HEK293 (cell line): ENCODE data around the gene LGALS1.
A peak's percentile ranks its signal among the peaks of the same experiment; 100 is the strongest.

Source experiments
- AEBP2 ChIP-seq: fragments of 450-650 bp; formaldehyde crosslinking; IDR thresholded peaks from 2 replicates; pipeline ENCODE4 v1.5.1; 2016; ENCODE audit warnings: missing biosample characterization, missing genetic modification characterization, borderline replicate concordance
- GLIS2 ChIP-seq: fragments of 450-650 bp; formaldehyde crosslinking; IDR thresholded peaks from 2 replicates; pipeline ENCODE4 v1.5.1; 2016; ENCODE audit warnings: missing biosample characterization, missing genetic modification characterization
- MEIS1 ChIP-seq: sonication (generic); formaldehyde crosslinking; IDR thresholded peaks from 2 replicates; pipeline ENCODE4 v1.8.1; 2022; ENCODE audit warnings: missing genetic modification reagents, mild to moderate bottlenecking, borderline replicate concordance
- PRDM4 ChIP-seq: fragments of 450-650 bp; formaldehyde crosslinking; IDR thresholded peaks from 2 replicates; pipeline ENCODE4 v1.5.1; 2017; ENCODE audit warnings: missing biosample characterization, missing genetic modification characterization
- SCRT1 ChIP-seq: fragments of 450-650 bp; formaldehyde crosslinking; IDR thresholded peaks from 2 replicates; pipeline ENCODE4 v1.5.1; 2016; ENCODE audit warnings: missing biosample characterization, missing genetic modification characterization, borderline replicate concordance
- WT1 ChIP-seq: fragments of 450-650 bp; formaldehyde crosslinking; IDR thresholded peaks from 2 replicates; pipeline ENCODE4 v1.5.1; 2016; ENCODE audit warnings: missing biosample characterization, missing genetic modification characterization
- ZBTB21 ChIP-seq: fragments of 450-650 bp; formaldehyde crosslinking; IDR thresholded peaks from 2 replicates; pipeline ENCODE4 v1.5.1; 2017; ENCODE audit warnings: missing biosample characterization, missing genetic modification characterization
- ZEB2 ChIP-seq: fragments of 450-650 bp; formaldehyde crosslinking; IDR thresholded peaks from 2 replicates; pipeline ENCODE4 v1.5.1; 2016; ENCODE audit warnings: missing biosample characterization, missing genetic modification characterization
- ZFHX2 ChIP-seq: fragments of 450-650 bp; formaldehyde crosslinking; conservative IDR thresholded peaks from 2 replicates; pipeline ENCODE4 v1.5.1; 2016; ENCODE audit warnings: missing biosample characterization, missing genetic modification characterization
- ZFP41 ChIP-seq: fragments of 450-650 bp; formaldehyde crosslinking; IDR thresholded peaks from 2 replicates; pipeline ENCODE4 v1.5.1; 2016; ENCODE audit warnings: missing biosample characterization, missing genetic modification characterization, borderline replicate concordance
- ZIC2 ChIP-seq: fragments of 450-650 bp; formaldehyde crosslinking; IDR thresholded peaks from 2 replicates; pipeline ENCODE4 v1.5.1; 2016; ENCODE audit warnings: missing biosample characterization, missing genetic modification characterization
- ZNF155 ChIP-seq: fragments of 450-650 bp; formaldehyde crosslinking; IDR thresholded peaks from 2 replicates; pipeline ENCODE4 v1.5.1; 2016; ENCODE audit warnings: missing biosample characterization, missing genetic modification characterization
- ZNF202 ChIP-seq: fragments of 450-650 bp; formaldehyde crosslinking; IDR thresholded peaks from 2 replicates; pipeline ENCODE4 v1.5.1; 2016; ENCODE audit warnings: missing biosample characterization, missing genetic modification characterization, borderline replicate concordance
- ZNF211 ChIP-seq: fragments of 450-650 bp; formaldehyde crosslinking; IDR thresholded peaks from 2 replicates; pipeline ENCODE4 v1.5.1; 2016; ENCODE audit warnings: low read depth, missing biosample characterization, missing genetic modification characterization
- ZNF223 ChIP-seq: fragments of 450-650 bp; formaldehyde crosslinking; IDR thresholded peaks from 2 replicates; pipeline ENCODE4 v1.5.1; 2016; ENCODE audit warnings: missing biosample characterization, missing genetic modification characterization
- ZNF362 ChIP-seq: fragments of 450-650 bp; formaldehyde crosslinking; IDR thresholded peaks from 2 replicates; pipeline ENCODE4 v1.5.1; 2016; ENCODE audit warnings: missing biosample characterization, missing genetic modification characterization
- ZNF518A ChIP-seq: fragments of 450-650 bp; formaldehyde crosslinking; conservative IDR thresholded peaks from 2 replicates; pipeline ENCODE4 v1.5.1; 2016; ENCODE audit warnings: low read depth, missing biosample characterization, missing genetic modification characterization
- ZNF548 ChIP-seq: fragments of 450-650 bp; formaldehyde crosslinking; IDR thresholded peaks from 2 replicates; pipeline ENCODE4 v1.5.1; 2016; ENCODE audit warnings: missing biosample characterization, missing genetic modification characterization
- ZNF549 ChIP-seq: fragments of 450-650 bp; IDR thresholded peaks from 2 replicates; pipeline ENCODE4 v1.5.1; 2018; ENCODE audit warnings: missing biosample characterization, missing genetic modification characterization, mild to moderate bottlenecking, inconsistent platforms, moderate library complexity
- ZNF561 ChIP-seq: fragments of 450-650 bp; IDR thresholded peaks from 2 replicates; pipeline ENCODE4 v1.5.1; 2018; ENCODE audit warnings: missing biosample characterization, missing genetic modification characterization, borderline replicate concordance
- ZNF629 ChIP-seq: fragments of 450-650 bp; formaldehyde crosslinking; IDR thresholded peaks from 2 replicates; pipeline ENCODE4 v1.5.1; 2017; ENCODE audit warnings: missing biosample characterization, missing genetic modification characterization
- ZNF660 ChIP-seq: fragments of 450-650 bp; IDR thresholded peaks from 2 replicates; pipeline ENCODE4 v1.5.1; 2018; ENCODE audit warnings: missing biosample characterization, mild to moderate bottlenecking, missing genetic modification characterization
- ZNF677 ChIP-seq: fragments of 450-650 bp; IDR thresholded peaks from 2 replicates; pipeline ENCODE4 v1.5.0; 2018; ENCODE audit warnings: missing biosample characterization, mild to moderate bottlenecking, missing genetic modification characterization, moderate library complexity
- ZNF704 ChIP-seq: fragments of 450-650 bp; formaldehyde crosslinking; IDR thresholded peaks from 2 replicates; pipeline ENCODE4 v1.5.1; 2016; ENCODE audit warnings: missing biosample characterization, missing genetic modification characterization

LGALS1 gene

GRCh38 chr22:37633625-37634416 lies 41.6 kb upstream of the LGALS1 start (continued):
- no peak for TF ChIP-seq ZNF211 (tag by site-specific recombination)
- 0 out of 2 replicates have a peak, but pooled peaks have one; percentile 31 for TF ChIP-seq ZNF629 (tag by site-specific recombination)
- no peak for TF ChIP-seq ZNF548 (tag by site-specific recombination)
- no peak for TF ChIP-seq ZFP41 (tag by site-specific recombination)
- peak; percentile 94 for TF ChIP-seq GLIS2 (tag by site-specific recombination)
- no peak for TF ChIP-seq ZNF660 (tag by site-specific recombination)
- TF ChIP-seq ZFHX2 (tag by site-specific recombination): peak; percentile 91
- TF ChIP-seq ZNF677 (tag by site-specific recombination): no peak
- TF ChIP-seq ZNF704 (tag by site-specific recombination): no peak
- TF ChIP-seq ZNF155 (tag by site-specific recombination): no peak
- TF ChIP-seq MEIS1 (CRISPR knock-in tag): no peak
- peak; percentile 100 for TF ChIP-seq ZIC2 (tag by site-specific recombination)
- TF ChIP-seq ZNF362: no peak
- TF ChIP-seq ZNF202: no peak
- TF ChIP-seq AEBP2 (tag by site-specific recombination): no peak
- no peak for TF ChIP-seq ZNF549
- TF ChIP-seq ZNF223 (tag by site-specific recombination): 0 out of 2 replicates have a peak, but pooled peaks have one; percentile 73
- no peak for TF ChIP-seq PRDM4
- no peak for TF ChIP-seq ZEB2
- peak; percentile 78 for TF ChIP-seq ZNF561 (tag by site-specific recombination)
- TF ChIP-seq ZBTB21 (tag by site-specific recombination): no peak
- no peak for TF ChIP-seq WT1
- TF ChIP-seq ZNF518A (tag by site-specific recombination): no peak
- TF ChIP-seq SCRT1 (tag by site-specific recombination): no peak
